ENCODE results near the gene GNRH2. TPM values are rescaled to one million over a fixed set of nuclear protein-coding genes. Genes with fewer than 3 reads are reported as not detected.
"Not testable (repeated sequence)": the region's sequence is repeated elsewhere in the genome, so short reads cannot be mapped to it uniquely, and the experiment has no call there.

Gene GNRH2
- polyA plus RNA-seq, 1 of the 3 experiments (the other 2 are of a cell fraction), result 0.58 TPM

GRCh38 chr20:3021777-3022176 lies 21.6 kb upstream of the GNRH2 start:
- CTCF ChIA-PET, result interaction anchor here (1.1 kb wide), 1 partner anchor 21 kb away, joined by 3 read pairs; no protein-coding TSS in a partner anchor
- H3F3A ChIP-seq (replicated peaks; ENCODE audit: insufficient read depth), result no peaks in the 10 kb centered on the region
- WGBS (ENCODE audit: low lambda C conversion rate), result 100% methylated on average over 5 of the region's 5 CpGs

GRCh38 chr20:3022559-3023490 lies 20.6 kb upstream of the GNRH2 start:
- H3K27me3 ChIP-seq (ENCODE audit: insufficient read depth); H3K4me1 ChIP-seq (ENCODE audit: control insufficient read depth in 1 of 2, insufficient read depth in 2 of 2, low read depth in 1 of 2, low read length in 1 of 2); H3K9me3 ChIP-seq; H3F3A ChIP-seq (replicated peaks; ENCODE audit: insufficient read depth); H3K79me2 ChIP-seq (ENCODE audit: insufficient read depth); H2AFZ ChIP-seq (ENCODE audit: low read depth); H3K4me2 ChIP-seq; H4K20me1 ChIP-seq (ENCODE audit: insufficient read depth); H3K9me2 ChIP-seq; H3K4me3 ChIP-seq (ENCODE audit: low read depth in 2 of 2, low read length in 1 of 2); DNase-seq; POLR2A ChIA-PET; H3K9ac ChIP-seq; H3K27ac ChIP-seq (ENCODE audit: low read depth in 2 of 2, low read length in 1 of 2); CTCF ChIA-PET: not testable (repeated sequence)
- WGBS (ENCODE audit: low lambda C conversion rate), result 93% methylated on average over 20 of the region's 20 CpGs
- H3K36me3 ChIP-seq (replicated peaks in 1 of 2; ENCODE audit: control insufficient read depth in 1 of 2, insufficient read depth in 2 of 2, low read length in 1 of 2), result peaks cover 7 to 55% of the 10 kb centered on the region in 2 experiments

More at GRCh38 chr20:3021777-3022176, 21.6 kb upstream of the GNRH2 start:
- no peaks in the 10 kb centered on the region for H3K79me2 ChIP-seq (ENCODE audit: insufficient read depth)
- peaks cover 18 to 54% of the 10 kb centered on the region in 2 experiments for H3K36me3 ChIP-seq (replicated peaks in 1 of 2; ENCODE audit: control insufficient read depth in 1 of 2, insufficient read depth in 2 of 2, low read length in 1 of 2)
- H4K20me1 ChIP-seq (ENCODE audit: insufficient read depth), result no peaks in the 10 kb centered on the region
- no peak overlapping the region for H3K4me3 ChIP-seq (ENCODE audit: low read depth in 2 of 2, low read length in 1 of 2)
- no peak for DNase-seq
- no peaks in the 10 kb centered on the region for H3K4me1 ChIP-seq (ENCODE audit: control insufficient read depth in 1 of 2, insufficient read depth in 2 of 2, low read depth in 1 of 2, low read length in 1 of 2)
- no peak overlapping the region for H2AFZ ChIP-seq (ENCODE audit: low read depth)
- no peaks in the 10 kb centered on the region for H3K27me3 ChIP-seq (ENCODE audit: insufficient read depth)
- H3K27ac ChIP-seq (ENCODE audit: low read depth in 2 of 2, low read length in 1 of 2), result no peak overlapping the region
- no peaks in the 10 kb centered on the region for H3K9me2 ChIP-seq
- POLR2A ChIA-PET, result no interaction called here
- H3K9ac ChIP-seq, result no peak overlapping the region
- H3K4me2 ChIP-seq, result no peak overlapping the region
- no peaks in the 10 kb centered on the region for H3K9me3 ChIP-seq
- no peak for TF ChIP-seq USF2 (IDR thresholded peaks at IDR 0.05; ENCODE audit: borderline replicate concordance, low read depth, low read length)
- no peak for TF ChIP-seq EZH2phosphoT487 (IDR thresholded peaks at IDR 0.05; ENCODE audit: borderline replicate concordance, low read depth)
- no peak for TF ChIP-seq RFX5 (IDR thresholded peaks at IDR 0.05; ENCODE audit: low read length)
- TF ChIP-seq RAD21 (IDR thresholded peaks at IDR 0.05; ENCODE audit: low read length), result no peak
- TF ChIP-seq ELF1 (IDR thresholded peaks at IDR 0.05), result no peak
- TF ChIP-seq USF1 (IDR thresholded peaks at IDR 0.05; ENCODE audit: borderline replicate concordance, low read depth), result no peak

- Histone ChIP-seq H3K9me3 (no peaks in the 10 kb centered on the region), H3K4me2 (no peak overlapping the region), H4K20me1 (ENCODE audit: insufficient read depth) (no peaks in the 10 kb centered on the region), H3K9me2 (no peaks in the 10 kb centered on the region), H3K27ac (ENCODE audit: low read depth in 2 of 2, low read length in 1 of 2) (no peak overlapping the region), H3K4me3 (ENCODE audit: low read depth in 2 of 2, low read length in 1 of 2) (no peak overlapping the region), H3F3A (replicated peaks; ENCODE audit: insufficient read depth) (no peaks in the 10 kb centered on the region), H3K36me3 (replicated peaks in 1 of 2; ENCODE audit: control insufficient read depth in 1 of 2, insufficient read depth in 2 of 2, low read length in 1 of 2) (peaks cover 9 to 43% of the 10 kb centered on the region in 2 experiments), H3K9ac (no peak overlapping the region), H3K4me1 (ENCODE audit: control insufficient read depth in 1 of 2, insufficient read depth in 2 of 2, low read depth in 1 of 2, low read length in 1 of 2) (no peaks in the 10 kb centered on the region), H3K27me3 (ENCODE audit: insufficient read depth) (no peaks in the 10 kb centered on the region), H2AFZ (ENCODE audit: low read depth) (no peak overlapping the region), H3K79me2 (ENCODE audit: insufficient read depth) (no peaks in the 10 kb centered on the region)
- CTCF ChIA-PET, result no interaction called here
- DNase-seq, result no peak
- WGBS (ENCODE audit: low lambda C conversion rate), result 92% methylated on average over 2 of the region's 2 CpGs
- POLR2A ChIA-PET, result no interaction called here
- no peak for TF ChIP-seq JUND (IDR thresholded peaks at IDR 0.05)
- no peak for TF ChIP-seq GABPA (IDR thresholded peaks at IDR 0.05; ENCODE audit: low read depth)
- no peak for TF ChIP-seq USF1 (IDR thresholded peaks at IDR 0.05; ENCODE audit: borderline replicate concordance, low read depth)
- no peak for TF ChIP-seq IRF3 (IDR thresholded peaks at IDR 0.05; ENCODE audit: low read depth, low read length)
- no peak for TF ChIP-seq CHD2 (IDR thresholded peaks at IDR 0.05; ENCODE audit: low read length, partially characterized antibody)
- no peak for TF ChIP-seq NRF1 (IDR thresholded peaks at IDR 0.05; ENCODE audit: low read depth, low read length)
- TF ChIP-seq SMC3 (IDR thresholded peaks at IDR 0.05; ENCODE audit: low read depth, low read length), result no peak
- TF ChIP-seq CTCF (IDR thresholded peaks at IDR 0.05), result no peak
- no peak for TF ChIP-seq EP300 (IDR thresholded peaks at IDR 0.05; ENCODE audit: borderline replicate concordance in 1 of 2, low read depth in 1 of 2, low read length in 1 of 2)
- TF ChIP-seq GATA2 (CRISPR knock-in tag; IDR thresholded peaks at IDR 0.05), result no peak
Observed at GRCh38 chr20:3027987-3028386, 15.4 kb upstream of the GNRH2 start.
